B cell (primary cell): ENCODE data around the gene CREB5. TPM values are rescaled to one million over a fixed set of nuclear protein-coding genes. Genes with fewer than 3 reads are reported as not detected.

ENCODE experiments used
- ATAC-seq: fragments of 200-7000 bp; cut with Tn5 transposase; one replicate; pipeline ENCODE4 v1.10.0; 2021; ENCODE audit warnings: low read depth, mild to moderate bottlenecking, moderate number of reproducible peaks, moderate library complexity
- CTCF ChIA-PET: fragments of 350-600 bp; sonication (Branson Sonifier 250); formaldehyde crosslinking; loops from one replicate; lab custom pipeline; 2021; ENCODE audit warnings: antibody characterized with exemption, inconsistent platforms; lab: Charles Lee
- POLR2A ChIA-PET: fragments of 350-600 bp; sonication (Branson Sonifier 250); formaldehyde crosslinking; loops from one replicate; lab custom pipeline; 2021; ENCODE audit warnings: antibody characterized with exemption; lab: Charles Lee
- DNase-seq: peaks from one replicate; pipeline ENCODE4 v3.0.0; 2013
- H2AFZ ChIP-seq: 2 replicates; pipeline ENCODE4 v1.6.1; 2012; ENCODE audit warnings: mild to moderate bottlenecking, low read depth, low read length; ENCODE audit not compliant: insufficient read depth, poor library complexity, severe bottlenecking
- H3K27ac ChIP-seq, 2 donors: 1 replicate in 1 of 2; 2 replicates in 1 of 2; pipeline ENCODE4 v1.5.1; 2012 to 2013; ENCODE audit warnings: low read length in 2 of 2, mild to moderate bottlenecking in 2 of 2, moderate library complexity in 1 of 2
- H3K27me3 ChIP-seq, 4 experiments: fragments of 200-600 bp in 1 of 4; sonication (generic) in 1 of 4; replicated peaks in 1 of 4; 1 replicate in 2 of 4; 2 replicates in 2 of 4; pipeline versions ENCODE4 v1.6.1 to v1.7.0; 2013 to 2016; ENCODE audit warnings: low read length in 3 of 4, mild to moderate bottlenecking in 2 of 4, mixed read lengths in 1 of 4, moderate library complexity in 1 of 4; ENCODE audit not compliant: insufficient read depth in 4 of 4, control insufficient read depth in 3 of 4; ENCODE audit errors: control extremely low read depth in 1 of 4
- H3K36me3 ChIP-seq, 2 experiments: replicated peaks in 1 of 2; 1 replicate in 1 of 2; 2 replicates in 1 of 2; pipeline versions ENCODE4 v1.6.1 to v1.7.1; 2013; ENCODE audit warnings: low read length in 1 of 2; ENCODE audit not compliant: insufficient read depth in 2 of 2, control insufficient read depth in 1 of 2; ENCODE audit errors: control extremely low read depth in 1 of 2, extremely low read depth in 1 of 2
- H3K4me1 ChIP-seq, 2 donors: fragments of 200-600 bp in 1 of 2; sonication (generic) in 1 of 2; 1 replicate in 1 of 2; 2 replicates in 1 of 2; pipeline versions ENCODE4 v1.5.1 to v1.6.1; 2013 to 2017; ENCODE audit warnings: low read length in 2 of 2; ENCODE audit not compliant: control insufficient read depth in 2 of 2, insufficient read depth in 2 of 2
- H3K4me2 ChIP-seq: replicated peaks from 2 replicates; pipeline ENCODE3; 2012; ENCODE audit warnings: mild to moderate bottlenecking, low read depth, low read length; ENCODE audit not compliant: poor library complexity, severe bottlenecking
- H3K4me3 ChIP-seq, 5 experiments: fragments of 200-600 bp in 1 of 5; sonication (generic) in 1 of 5; 1 replicate in 3 of 5; 2 replicates in 2 of 5; pipeline versions ENCODE4 v1.5.1 to v1.7.0; 2011 to 2016; ENCODE audit warnings: low read length in 4 of 5, mild to moderate bottlenecking in 4 of 5, low read depth in 2 of 5, control low read depth in 1 of 5, moderate library complexity in 1 of 5; ENCODE audit not compliant: insufficient read depth in 1 of 5; ENCODE audit errors: control extremely low read depth in 1 of 5, extremely low read depth in 1 of 5
- H3K79me2 ChIP-seq: fragments of 200-600 bp; sonication (generic); one replicate; pipeline ENCODE4 v1.6.0; 2016; ENCODE audit warnings: low read length; ENCODE audit not compliant: control insufficient read depth, insufficient read depth
- H3K9ac ChIP-seq: fragments of 200-600 bp; sonication (generic); 2 replicates; pipeline ENCODE4 v1.6.1; 2017; ENCODE audit warnings: mild to moderate bottlenecking, low read length, moderate library complexity
- H3K9me3 ChIP-seq, 3 donors: one replicate each; pipeline versions ENCODE4 v1.6.1 to v1.7.1; 2013; ENCODE audit warnings: low read length in 2 of 3; ENCODE audit not compliant: control insufficient read depth in 2 of 3, insufficient read depth in 1 of 3; ENCODE audit errors: control extremely low read depth in 1 of 3
- H4K20me1 ChIP-seq: 2 replicates; pipeline ENCODE4 v1.6.0; 2012; ENCODE audit warnings: mild to moderate bottlenecking, low read length; ENCODE audit not compliant: insufficient read depth, control insufficient read depth, poor library complexity, severe bottlenecking
- H3K27ac Mint-ChIP-seq: one replicate; pipeline ENCODE4 v1.8.0; 2021; ENCODE audit warnings: mixed read lengths
- H3K27me3 Mint-ChIP-seq: one replicate; pipeline ENCODE4 v1.8.0; 2021; ENCODE audit warnings: mixed read lengths
- H3K4me1 Mint-ChIP-seq: one replicate; pipeline ENCODE4 v1.8.0; 2021; ENCODE audit warnings: mixed read lengths
- H3K4me3 Mint-ChIP-seq: one replicate; pipeline ENCODE4 v1.8.0; 2021; ENCODE audit warnings: mixed read lengths
- H3K9me3 Mint-ChIP-seq: one replicate; pipeline ENCODE4 v1.8.0; 2022; ENCODE audit warnings: mixed read lengths; ENCODE audit not compliant: insufficient read depth
- EZH2 ChIP-seq: IDR thresholded peaks from 2 replicates; pipeline ENCODE4 v1.6.1; 2012; ENCODE audit warnings: borderline replicate concordance, low read depth, mild to moderate bottlenecking, moderate library complexity, low read length; ENCODE audit not compliant: insufficient read depth, poor library complexity, severe bottlenecking
- WGBS: methylation state at CpG from one replicate; pipeline ENCODE4 v1.1.5; 2013; ENCODE audit warnings: missing lambda C conversion rate; ENCODE audit not compliant: insufficient coverage; 5-methylcytosine and 5-hydroxymethylcytosine counted together
- intact Hi-C: fragments of 100-400 bp; cut with micrococcal nuclease; formaldehyde crosslinking; loops from one replicate; pipeline ENCODE4 v1.10.0; 2022
- polyA plus RNA-seq: library from polyadenylated mRNA; depleted of rRNA; stranded (reverse); fragments of >200 nt; gene quantifications from 2 replicates; pipeline ENCODE4 v1.2.3, GENCODE V29; 2012
- total RNA-seq, 2 donors: library from RNA; stranded (reverse); fragments of 120-200 nt in 1 of 2; gene quantifications; 1 replicate in 1 of 2; 2 replicates in 1 of 2; pipeline versions ENCODE4 v1.2.3 to v1.2.4, GENCODE V29; 2013 to 2022
- TF ChIP-seq, protein P1 (sequence below): fragments of 200-600 bp; IDR thresholded peaks from one replicate; pipeline ENCODE4 v1.8.0; 2022; ENCODE audit warnings: antibody characterized with exemption, mild to moderate bottlenecking

Gene CREB5
- total and polyA plus RNA-seq, 2 donors (not counting 1 experiment from before 2014, with no cell fraction given), result 0.05 to 0.95 TPM

DNA sequence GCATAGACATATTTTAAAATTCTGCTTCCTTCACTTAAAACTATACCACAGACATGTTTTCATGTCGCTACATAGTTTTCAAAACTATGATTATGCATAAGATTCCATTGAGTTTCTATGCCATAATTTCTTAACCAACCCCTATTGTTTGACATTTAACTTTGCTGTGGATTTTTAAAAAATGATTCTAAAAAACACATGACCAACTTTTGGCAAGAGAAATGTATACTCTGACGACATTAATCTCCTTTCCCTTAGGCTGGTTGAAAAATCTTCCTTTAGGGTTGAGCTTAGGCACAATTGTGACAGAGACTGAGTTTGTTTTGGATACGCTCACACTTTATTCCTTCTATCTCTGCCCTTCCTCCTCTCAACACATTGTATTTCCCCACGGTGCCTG is 14.9 kb downstream of the CREB5 start:
- Mint-ChIP-seq H3K27me3 (peaks cover 28% of the 10 kb centered on the region), H3K27ac (no peak overlapping the region), H3K9me3 (no peaks in the 10 kb centered on the region), H3K4me3 (no peak overlapping the region), H3K4me1 (no peaks in the 10 kb centered on the region)
- H3K9me3 ChIP-seq, result no peaks in the 10 kb centered on the region
- no peaks in the 10 kb centered on the region for H3K27me3 ChIP-seq
- H3K9ac ChIP-seq, result no peak overlapping the region
- no peaks in the 10 kb centered on the region for H3K79me2 ChIP-seq
- DNase-seq (no peak), ATAC-seq (no peak)
- POLR2A ChIA-PET, result no interaction called here
- no peak overlapping the region for H2AFZ ChIP-seq
- 76% methylated on average over 2 of the region's 4 CpGs for WGBS
- CTCF ChIA-PET, result no interaction called here
- no peaks in the 10 kb centered on the region for H3K36me3 ChIP-seq
- no peaks in the 10 kb centered on the region for H4K20me1 ChIP-seq
- H3K4me1 ChIP-seq, result no peaks in the 10 kb centered on the region
- no peak overlapping the region for H3K27ac ChIP-seq
- no peak overlapping the region for H3K4me3 ChIP-seq
- no peak overlapping the region for H3K4me2 ChIP-seq
- no peak for TF ChIP-seq EZH2
- TF ChIP-seq, protein P1, sequence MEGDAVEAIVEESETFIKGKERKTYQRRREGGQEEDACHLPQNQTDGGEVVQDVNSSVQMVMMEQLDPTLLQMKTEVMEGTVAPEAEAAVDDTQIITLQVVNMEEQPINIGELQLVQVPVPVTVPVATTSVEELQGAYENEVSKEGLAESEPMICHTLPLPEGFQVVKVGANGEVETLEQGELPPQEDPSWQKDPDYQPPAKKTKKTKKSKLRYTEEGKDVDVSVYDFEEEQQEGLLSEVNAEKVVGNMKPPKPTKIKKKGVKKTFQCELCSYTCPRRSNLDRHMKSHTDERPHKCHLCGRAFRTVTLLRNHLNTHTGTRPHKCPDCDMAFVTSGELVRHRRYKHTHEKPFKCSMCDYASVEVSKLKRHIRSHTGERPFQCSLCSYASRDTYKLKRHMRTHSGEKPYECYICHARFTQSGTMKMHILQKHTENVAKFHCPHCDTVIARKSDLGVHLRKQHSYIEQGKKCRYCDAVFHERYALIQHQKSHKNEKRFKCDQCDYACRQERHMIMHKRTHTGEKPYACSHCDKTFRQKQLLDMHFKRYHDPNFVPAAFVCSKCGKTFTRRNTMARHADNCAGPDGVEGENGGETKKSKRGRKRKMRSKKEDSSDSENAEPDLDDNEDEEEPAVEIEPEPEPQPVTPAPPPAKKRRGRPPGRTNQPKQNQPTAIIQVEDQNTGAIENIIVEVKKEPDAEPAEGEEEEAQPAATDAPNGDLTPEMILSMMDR, result no peak
- intact Hi-C loops, result no loop called here

- Mint-ChIP-seq H3K9me3 (no peaks in the 10 kb centered on the region), H3K4me1 (no peaks in the 10 kb centered on the region), H3K4me3 (no peak overlapping the region), H3K27me3 (peaks cover 36% of the 10 kb centered on the region), H3K27ac (no peak overlapping the region)
- Histone ChIP-seq H3K4me1 (no peaks in the 10 kb centered on the region), H4K20me1 (no peaks in the 10 kb centered on the region), H3K9me3 (no peaks in the 10 kb centered on the region), H3K79me2 (no peaks in the 10 kb centered on the region), H3K36me3 (no peaks in the 10 kb centered on the region), H3K4me2 (no peak overlapping the region), H2AFZ (no peak overlapping the region), H3K4me3 (no peak overlapping the region), H3K27me3 (peaks cover 0 to 10% (median 0%) of the 10 kb centered on the region in 4 experiments), H3K9ac (no peak overlapping the region), H3K27ac (no peak overlapping the region)
- ATAC-seq, result no peak
- WGBS, result 100% methylated on average over 1 of the region's 1 CpG
- intact Hi-C loops, result no loop called here
- ChIA-PET CTCF (no interaction called here), POLR2A (no interaction called here)
- TF ChIP-seq, protein P1, result no peak
- no peak for TF ChIP-seq EZH2
- DNase-seq, result no peak
These were observed 18.3 kb downstream of the CREB5 start for GRCh38 chr7:28430616-28431015.
